H1 (cell line): Measurements from ENCODE around the gene BRD4.

Experiments used
- ATF3 ChIP-seq: IDR thresholded peaks from 2 replicates; pipeline ENCODE4 v1.6.1; 2011; ENCODE audit warnings: low read depth, mild to moderate bottlenecking, low read length; ENCODE audit not compliant: insufficient read depth
- CREB1 ChIP-seq: IDR thresholded peaks from 2 replicates; pipeline ENCODE4 v1.6.1; 2012; ENCODE audit warnings: inconsistent platforms
- EP300 ChIP-seq, 2 experiments: IDR thresholded peaks; 1 replicate in 1 of 2; 2 replicates in 1 of 2; pipeline ENCODE4 v1.6.1; 2011 to 2012; ENCODE audit warnings: low read depth in 2 of 2, low read length in 2 of 2, mild to moderate bottlenecking in 2 of 2, borderline replicate concordance in 1 of 2, inconsistent platforms in 1 of 2, moderate library complexity in 1 of 2
- JUN ChIP-seq: IDR thresholded peaks from 2 replicates; pipeline ENCODE4 v1.6.1; 2011; ENCODE audit warnings: low read depth, mild to moderate bottlenecking, improper control_type of control experiment, low read length
- MAFK ChIP-seq: IDR thresholded peaks from 2 replicates; pipeline ENCODE4 v1.6.1; 2012; ENCODE audit warnings: low read depth, mild to moderate bottlenecking, improper control_type of control experiment, low read length
- POLR2A ChIP-seq, 2 experiments: IDR thresholded peaks; 1 replicate in 1 of 2; 2 replicates in 1 of 2; pipeline ENCODE4 v1.6.1; 2011; ENCODE audit warnings: low read depth in 2 of 2, low read length in 2 of 2, mild to moderate bottlenecking in 2 of 2; ENCODE audit errors: control extremely low read depth in 1 of 2
- RBBP5 ChIP-seq: IDR thresholded peaks from 2 replicates; pipeline ENCODE4 v1.7.1; 2012; ENCODE audit warnings: low read depth, mild to moderate bottlenecking, inconsistent platforms, low read length, moderate library complexity, borderline replicate concordance
- RFX5 ChIP-seq: IDR thresholded peaks from 2 replicates; pipeline ENCODE4 v1.6.1; 2011; ENCODE audit warnings: low read depth, low read length, improper control_type of control experiment, borderline replicate concordance
- RXRA ChIP-seq: IDR thresholded peaks from 2 replicates; pipeline ENCODE4 v1.6.1; 2011; ENCODE audit warnings: low read depth, mild to moderate bottlenecking, low read length, moderate library complexity; ENCODE audit not compliant: insufficient read depth
- SIN3A ChIP-seq, 2 experiments: IDR thresholded peaks in 1 of 2; conservative IDR thresholded peaks in 1 of 2; 2 replicates each; pipeline ENCODE4 v1.6.1; 2011 to 2012; ENCODE audit warnings: low read length in 2 of 2, improper control_type of control experiment in 1 of 2, low read depth in 1 of 2, mild to moderate bottlenecking in 1 of 2
- SIX5 ChIP-seq: IDR thresholded peaks from 2 replicates; pipeline ENCODE4 v1.6.1; 2011; ENCODE audit warnings: mild to moderate bottlenecking, low read depth, low read length
- SP2 ChIP-seq: IDR thresholded peaks from 2 replicates; pipeline ENCODE4 v1.6.1; 2012; ENCODE audit warnings: mild to moderate bottlenecking, low read length, inconsistent platforms
- TF ChIP-seq, protein P1 (sequence below), 3 experiments: IDR thresholded peaks; 1 replicate in 2 of 3; 2 replicates in 1 of 3; pipeline versions ENCODE4 v1.5.1 to v1.6.1; 2011; ENCODE audit warnings: low read length in 3 of 3, mild to moderate bottlenecking in 3 of 3, inconsistent platforms in 2 of 3, low read depth in 1 of 3, moderate library complexity in 1 of 3; ENCODE audit not compliant: insufficient read depth in 1 of 3; ENCODE audit errors: control extremely low read depth in 1 of 3

- no peak for TF ChIP-seq SIX5
- no peak for TF ChIP-seq EP300 (IDR thresholded peaks at IDR 0.05; ENCODE audit: borderline replicate concordance in 1 of 2, low read depth in 2 of 2, low read length in 2 of 2)
- no peak for TF ChIP-seq ATF3
- no peak for TF ChIP-seq POLR2A (IDR thresholded peaks at IDR 0.05; ENCODE audit: control extremely low read depth in 1 of 2, low read depth in 2 of 2, low read length in 2 of 2)
- no peak for TF ChIP-seq RFX5
- TF ChIP-seq, protein P1, sequence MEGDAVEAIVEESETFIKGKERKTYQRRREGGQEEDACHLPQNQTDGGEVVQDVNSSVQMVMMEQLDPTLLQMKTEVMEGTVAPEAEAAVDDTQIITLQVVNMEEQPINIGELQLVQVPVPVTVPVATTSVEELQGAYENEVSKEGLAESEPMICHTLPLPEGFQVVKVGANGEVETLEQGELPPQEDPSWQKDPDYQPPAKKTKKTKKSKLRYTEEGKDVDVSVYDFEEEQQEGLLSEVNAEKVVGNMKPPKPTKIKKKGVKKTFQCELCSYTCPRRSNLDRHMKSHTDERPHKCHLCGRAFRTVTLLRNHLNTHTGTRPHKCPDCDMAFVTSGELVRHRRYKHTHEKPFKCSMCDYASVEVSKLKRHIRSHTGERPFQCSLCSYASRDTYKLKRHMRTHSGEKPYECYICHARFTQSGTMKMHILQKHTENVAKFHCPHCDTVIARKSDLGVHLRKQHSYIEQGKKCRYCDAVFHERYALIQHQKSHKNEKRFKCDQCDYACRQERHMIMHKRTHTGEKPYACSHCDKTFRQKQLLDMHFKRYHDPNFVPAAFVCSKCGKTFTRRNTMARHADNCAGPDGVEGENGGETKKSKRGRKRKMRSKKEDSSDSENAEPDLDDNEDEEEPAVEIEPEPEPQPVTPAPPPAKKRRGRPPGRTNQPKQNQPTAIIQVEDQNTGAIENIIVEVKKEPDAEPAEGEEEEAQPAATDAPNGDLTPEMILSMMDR (IDR thresholded peaks at IDR 0.05; ENCODE audit: control extremely low read depth in 1 of 3, insufficient read depth in 1 of 3, low read depth in 1 of 3, low read length in 3 of 3): no peak
- no peak for TF ChIP-seq CREB1
- TF ChIP-seq RXRA: no peak
- no peak for TF ChIP-seq SIN3A (conservative IDR thresholded peaks at IDR 0.05 in 1 of 2, IDR thresholded peaks at IDR 0.05 in 1 of 2; ENCODE audit: low read depth in 1 of 2, low read length in 2 of 2)
- TF ChIP-seq MAFK: no peak
- no peak for TF ChIP-seq JUN
- no peak for TF ChIP-seq RBBP5
- TF ChIP-seq SP2: no peak
Measured at GRCh38 chr19:15321739-15322138, 10.6 kb downstream of the BRD4 start.
